ENCODE results near the gene EYA2.
A peak's percentile ranks its signal among the peaks of the same experiment; 100 is the strongest.
"Not testable (repeated sequence)": the region's sequence is repeated elsewhere in the genome, so short reads cannot be mapped to it uniquely, and the experiment has no call there.

Gene EYA2

DNA sequence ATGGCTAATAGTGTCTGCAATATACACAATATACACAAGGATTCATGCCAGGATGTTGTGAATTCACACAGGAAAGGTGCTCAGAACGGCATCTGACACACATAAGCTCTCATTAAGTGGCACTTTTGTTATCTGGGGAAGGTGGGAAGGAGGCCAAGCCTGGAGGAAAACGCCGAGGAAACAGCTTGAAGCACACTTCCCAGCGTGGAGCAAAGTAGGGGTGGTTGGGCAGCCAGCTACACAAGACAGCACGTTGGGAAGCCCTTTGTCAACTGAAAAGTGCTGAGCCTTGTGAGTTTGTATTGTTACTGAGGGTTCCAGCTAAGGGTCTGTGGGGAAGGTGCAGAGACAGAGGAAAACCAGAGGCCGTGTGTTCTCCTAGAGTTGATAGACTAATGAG, 280.9 kb downstream of the EYA2 start:
- DNase-seq (ENCODE audit: low spot score) = no peak

DNA sequence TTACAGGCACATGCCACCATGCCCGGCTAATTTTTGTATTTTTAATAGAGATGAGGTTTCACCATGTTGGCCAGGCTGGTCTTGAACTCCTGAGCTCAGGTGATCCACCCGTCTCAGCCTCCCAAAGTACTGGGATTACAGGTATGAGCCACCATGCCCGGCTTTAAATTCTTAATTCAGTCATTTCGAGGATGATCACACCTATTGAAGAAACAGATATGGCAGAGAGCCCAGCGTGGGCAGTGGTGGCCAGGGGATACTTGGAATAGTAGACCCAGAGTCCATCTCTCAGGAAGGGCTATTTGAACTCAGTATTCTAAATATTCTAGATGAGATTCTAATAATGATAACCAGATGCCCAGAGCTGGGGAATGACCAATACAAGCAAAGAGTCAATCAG, 281.6 kb downstream of the EYA2 start:
- not testable (repeated sequence) for DNase-seq (ENCODE audit: low spot score)

DNA sequence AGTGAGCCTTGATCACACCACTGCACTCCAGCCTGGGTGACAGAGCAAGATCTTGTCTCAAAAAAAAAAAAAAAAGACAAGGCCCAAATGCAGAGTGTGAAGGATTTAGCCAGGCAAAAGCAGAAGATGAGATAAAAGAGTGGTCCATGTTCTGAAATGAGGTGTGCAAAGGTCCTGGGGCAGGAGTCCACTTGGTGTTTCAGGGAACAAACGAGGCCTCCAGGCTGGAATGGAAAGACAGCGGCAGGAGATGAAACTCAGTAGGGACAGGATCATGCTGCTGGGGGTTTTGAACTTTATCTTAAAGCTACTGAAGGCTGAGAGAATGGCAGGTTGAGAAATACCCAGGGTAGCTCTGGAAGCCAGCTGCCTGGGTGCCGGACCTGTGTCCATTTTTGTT, 283.6 kb downstream of the EYA2 start:
- no peak for DNase-seq (ENCODE audit: low spot score)

DNA sequence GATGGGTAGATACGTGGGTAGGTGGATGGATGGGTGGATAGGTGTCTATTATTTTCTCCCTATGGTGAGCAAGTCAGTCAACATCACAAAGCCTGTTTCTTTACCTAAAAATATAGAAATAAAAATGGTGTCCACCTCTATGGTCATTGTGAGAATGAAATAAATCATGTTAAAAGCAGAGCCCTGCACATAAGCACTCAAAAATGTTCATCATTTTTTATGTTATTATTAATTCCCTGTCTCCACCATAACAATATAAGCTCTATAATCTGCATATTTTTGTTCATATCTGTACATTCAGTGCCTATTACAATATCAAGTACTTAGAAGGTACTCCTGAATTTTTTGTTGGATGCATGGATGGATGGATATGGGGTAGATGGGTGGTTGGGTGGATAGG, 284.2 kb downstream of the EYA2 start:
- no peak for DNase-seq (ENCODE audit: low spot score)

DNA sequence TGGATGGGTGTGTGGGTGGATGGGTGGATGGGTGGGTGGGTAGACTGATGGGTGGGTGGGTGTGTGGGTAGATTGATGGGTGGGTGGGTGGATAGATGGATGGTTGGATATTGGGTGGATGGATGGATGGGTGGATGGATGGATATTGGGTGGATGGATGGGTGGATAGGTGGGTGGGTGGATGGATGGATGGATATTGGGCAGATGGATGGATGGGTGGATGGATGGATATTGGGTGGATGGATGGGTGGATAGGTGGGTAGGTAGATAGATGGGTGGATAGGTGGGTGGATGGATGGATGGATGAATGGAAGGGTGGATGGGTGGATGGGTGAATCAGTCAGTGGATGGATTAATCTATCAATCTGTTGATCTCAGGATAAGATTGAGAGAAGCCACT, 284.6 kb downstream of the EYA2 start:
- no peak for DNase-seq (ENCODE audit: low spot score)

DNA sequence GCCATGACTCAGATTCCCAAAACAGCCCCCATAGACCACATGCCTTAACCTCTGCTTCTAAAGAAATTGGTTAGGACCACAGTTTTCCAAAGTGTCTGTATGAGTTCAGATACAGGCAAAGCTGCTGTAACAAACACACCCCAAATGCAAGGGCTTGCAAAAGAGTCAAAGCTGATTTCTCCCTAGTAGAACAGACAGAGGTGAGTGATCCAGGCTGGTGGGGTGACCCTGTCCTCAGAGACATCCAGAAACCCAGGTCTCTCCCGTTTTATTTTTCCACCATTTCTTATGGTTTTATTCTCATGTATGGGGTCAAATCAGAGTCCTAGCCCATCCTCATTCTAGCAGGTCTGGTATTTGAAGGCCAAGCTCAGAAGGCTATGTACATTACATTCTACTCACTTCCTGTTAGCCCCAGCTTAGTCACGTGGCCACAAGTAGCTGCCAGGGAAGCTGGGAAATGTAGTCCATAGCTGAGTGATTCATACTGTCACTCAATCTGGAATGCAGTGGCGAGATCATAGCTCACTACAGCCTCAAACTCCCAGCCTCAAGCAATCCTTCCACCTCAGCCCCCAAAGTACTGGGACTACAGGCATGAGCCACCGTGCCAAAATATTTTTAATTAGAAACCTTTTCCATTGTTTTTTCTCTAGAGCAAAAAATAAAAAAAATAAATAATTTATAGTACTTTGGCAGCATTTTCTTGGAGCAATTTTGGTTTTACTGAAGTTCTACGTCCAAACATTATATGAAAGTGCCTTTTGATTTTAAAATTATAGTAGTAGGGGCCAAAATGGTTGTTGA, 286.6 kb downstream of the EYA2 start:
- DNase-seq (ENCODE audit: low spot score) = peak; percentile 94

DNA sequence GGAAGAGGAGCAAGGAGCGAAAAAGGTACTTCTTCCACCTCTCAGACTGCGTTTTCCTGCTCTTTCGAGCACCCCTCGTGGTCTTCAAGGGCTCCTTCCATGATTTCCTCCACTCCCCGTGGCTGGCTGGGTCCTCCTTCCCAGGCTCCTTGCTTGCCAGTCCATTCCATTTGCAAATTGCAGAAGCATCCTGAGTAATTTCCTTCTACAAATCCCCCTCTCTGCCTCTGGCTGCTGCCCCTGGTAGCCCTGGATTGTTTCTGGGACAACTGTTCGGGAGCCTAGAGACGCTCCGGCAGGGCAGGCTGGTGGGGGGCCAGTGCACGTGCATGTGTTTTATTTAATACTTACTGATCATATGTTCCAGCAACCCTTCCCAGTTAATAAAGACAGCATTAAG, 288.7 kb downstream of the EYA2 start:
- no peak for DNase-seq (ENCODE audit: low spot score)

DNA sequence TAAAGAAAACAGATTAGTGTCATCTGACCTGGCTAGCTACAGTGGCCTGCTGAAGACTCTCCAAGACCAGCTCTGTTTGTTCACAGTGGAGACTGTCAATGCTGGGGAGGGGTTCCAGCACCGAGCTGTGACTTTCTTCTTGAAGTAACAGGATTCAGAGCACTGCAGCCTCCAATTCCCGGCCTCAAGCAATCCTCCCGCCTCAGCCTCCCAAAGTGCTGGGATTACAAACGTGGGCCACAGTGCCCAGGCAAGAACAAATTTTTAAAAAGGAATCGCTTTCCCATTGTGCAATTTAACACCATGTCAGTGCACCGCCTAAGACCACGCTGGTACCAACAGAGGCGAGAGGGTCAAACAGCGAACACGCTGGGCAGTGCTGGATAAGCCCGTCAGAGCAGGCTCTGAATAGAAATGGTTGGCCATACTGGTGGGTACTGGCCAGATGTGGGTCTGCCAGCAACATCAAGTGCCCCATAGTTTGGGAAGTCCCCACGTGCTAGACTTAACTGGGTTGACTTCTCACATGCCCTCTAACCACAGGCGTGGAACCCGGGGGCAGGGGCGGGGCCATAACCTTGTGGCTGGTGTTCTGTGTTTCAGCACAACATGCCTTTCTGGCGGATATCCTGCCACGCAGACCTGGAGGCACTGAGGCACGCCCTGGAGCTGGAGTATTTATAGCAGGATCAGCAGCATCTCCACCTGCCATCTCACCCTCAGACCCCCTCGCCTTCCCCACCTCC, 293.0 kb downstream of the EYA2 start:
- DNase-seq (ENCODE audit: low spot score) = no peak

DNA sequence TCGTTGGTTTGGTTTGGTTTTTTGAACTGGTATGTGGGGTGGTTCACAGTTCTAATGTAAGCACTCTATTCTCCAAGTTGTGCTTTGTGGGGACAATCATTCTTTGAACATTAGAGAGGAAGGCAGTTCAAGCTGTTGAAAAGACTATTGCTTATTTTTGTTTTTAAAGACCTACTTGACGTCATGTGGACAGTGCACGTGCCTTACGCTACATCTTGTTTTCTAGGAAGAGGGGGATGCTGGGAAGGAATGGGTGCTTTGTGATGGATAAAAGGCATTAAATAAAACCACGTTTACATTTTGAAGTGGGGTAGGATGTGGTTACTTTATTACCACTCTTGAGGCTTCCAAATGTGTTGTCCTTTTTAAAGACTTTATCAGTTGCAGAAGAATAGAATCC, 293.9 kb downstream of the EYA2 start:
- no peak for DNase-seq (ENCODE audit: low spot score)

DNA sequence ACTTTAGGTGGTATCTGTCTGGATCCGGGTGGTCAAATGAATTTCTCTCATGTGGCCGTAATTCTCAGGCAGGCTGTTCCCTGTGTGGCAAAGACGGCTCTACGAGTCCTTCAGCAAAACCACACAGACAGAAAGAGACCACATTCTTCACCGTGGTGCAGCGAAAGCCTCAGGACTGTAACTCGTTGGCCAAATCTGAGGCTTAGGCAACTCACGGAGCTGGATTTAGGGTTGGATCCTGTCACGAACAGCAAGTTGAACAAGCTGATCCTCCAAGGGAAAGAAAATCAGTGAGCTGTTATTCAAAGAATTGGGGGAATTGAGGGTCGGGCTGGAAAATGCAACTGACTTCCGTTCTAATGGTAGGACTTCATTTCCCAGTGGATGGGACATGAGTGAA, 294.4 kb downstream of the EYA2 start:
- no peak for DNase-seq (ENCODE audit: low spot score)

DNA sequence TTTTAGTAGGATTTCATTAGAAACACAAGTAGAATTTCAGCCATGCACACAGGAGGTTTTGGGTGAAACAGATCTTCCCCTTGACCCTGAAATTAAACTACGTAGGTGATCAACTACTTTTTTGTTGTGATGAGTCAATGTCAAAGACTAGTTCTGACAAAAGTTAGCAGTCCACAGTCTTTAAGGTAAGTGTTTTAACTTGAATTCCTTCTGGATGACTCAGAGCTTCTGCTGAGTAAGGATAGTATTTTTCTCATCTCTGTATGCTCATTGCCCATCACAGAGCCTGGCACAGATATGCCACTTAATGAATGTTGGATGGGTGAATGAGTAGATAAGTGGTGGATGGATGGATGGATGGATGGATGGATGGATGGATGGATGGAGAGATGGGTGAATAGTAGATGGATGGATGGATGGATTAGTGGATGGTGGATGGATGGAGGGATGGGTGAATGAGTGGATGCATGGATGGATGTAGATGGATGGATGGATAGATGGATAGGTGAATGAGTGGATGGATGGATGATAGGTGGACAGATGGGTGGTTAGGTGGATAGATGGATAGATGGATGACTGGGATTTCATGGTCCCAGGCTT, 296.5 kb downstream of the EYA2 start:
- DNase-seq (ENCODE audit: low spot score) = peak; percentile 49

DNA sequence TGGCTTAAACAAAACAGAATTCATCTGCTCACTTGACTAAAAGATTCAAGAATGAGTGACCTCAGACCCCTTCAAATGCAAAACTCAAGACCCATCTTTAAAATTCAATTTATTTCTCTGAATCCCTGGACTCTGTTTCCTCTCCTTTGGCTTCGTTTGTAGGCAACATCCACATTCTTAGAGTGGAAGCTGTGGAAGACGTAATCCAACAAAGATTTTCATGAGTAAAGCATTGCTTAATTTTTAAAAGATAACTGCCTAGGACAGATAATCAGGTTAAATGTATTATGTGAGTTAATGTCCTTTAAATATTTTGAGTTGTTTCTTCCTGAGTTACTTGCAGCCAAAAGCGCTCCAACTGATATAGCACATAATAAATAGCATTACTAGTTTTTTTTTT, 297.3 kb downstream of the EYA2 start:
- no peak for DNase-seq (ENCODE audit: low spot score)

DNA sequence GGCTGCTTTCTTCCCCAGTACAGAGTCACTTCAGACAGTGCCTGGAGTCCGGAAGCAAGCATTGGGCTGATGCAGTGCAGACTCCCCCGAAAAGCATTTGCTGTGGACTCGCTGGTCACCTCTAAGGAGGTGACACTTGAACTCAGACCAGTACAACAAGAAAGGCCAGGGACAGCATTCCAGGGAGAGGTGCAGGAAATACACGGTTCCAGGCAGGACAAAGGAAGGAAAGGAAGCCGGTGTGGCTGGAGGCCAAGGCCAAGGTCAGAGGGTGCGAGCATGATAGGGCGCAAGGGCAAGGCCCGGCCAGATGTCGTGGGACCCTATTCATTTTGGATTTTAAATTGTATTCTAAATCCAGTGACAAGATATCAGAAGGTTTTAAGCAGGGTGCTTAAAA, 300.9 kb downstream of the EYA2 start:
- no peak for DNase-seq (ENCODE audit: low spot score)

DNA sequence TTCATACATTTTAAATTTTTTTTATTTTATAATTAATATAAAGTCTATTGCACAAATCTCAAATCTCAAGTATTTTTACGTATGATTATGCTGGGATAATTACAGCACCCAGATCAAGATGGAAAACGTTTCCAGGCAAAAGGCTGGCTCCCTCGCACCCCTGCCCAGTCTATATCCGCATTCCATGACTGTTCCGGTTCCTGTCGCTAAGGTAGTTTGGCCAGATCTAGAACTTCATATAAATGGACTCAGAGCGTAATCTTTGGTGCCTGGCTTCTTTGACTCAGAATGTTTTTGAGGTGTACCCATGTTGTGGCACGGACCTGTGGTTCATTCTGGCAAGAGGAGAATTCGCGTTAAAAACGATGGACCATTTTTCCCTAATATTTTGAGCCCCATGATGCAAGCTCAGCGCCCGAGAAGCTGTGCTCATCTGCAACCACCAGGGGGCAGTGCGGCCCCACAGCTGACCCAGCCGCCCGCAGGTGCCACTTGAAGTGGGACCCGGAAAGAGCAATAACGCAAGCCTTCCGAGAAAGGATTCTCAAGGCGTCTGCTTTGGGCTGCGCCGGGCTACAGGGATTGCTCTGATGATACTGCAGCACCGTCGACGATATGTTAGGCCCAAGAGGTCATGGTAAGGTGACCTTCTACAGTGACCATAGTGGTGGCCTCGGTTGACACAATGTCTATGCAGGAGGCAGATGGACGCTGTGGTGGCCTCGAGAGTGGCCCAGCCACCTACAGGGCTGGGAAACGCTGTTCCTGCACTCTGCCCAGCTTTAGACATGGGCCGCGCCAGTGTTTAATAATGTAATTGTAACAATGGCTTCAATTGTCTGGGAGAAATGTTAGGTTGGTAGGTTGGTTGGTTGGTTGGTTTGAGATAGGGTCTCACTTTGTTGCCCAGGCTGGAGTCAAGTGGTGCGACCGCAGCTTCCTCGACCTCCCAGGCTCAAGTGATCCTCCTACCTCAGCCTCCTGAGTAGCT, 301.7 kb downstream of the EYA2 start:
- peak; percentile 72 for DNase-seq (ENCODE audit: low spot score)

DNA sequence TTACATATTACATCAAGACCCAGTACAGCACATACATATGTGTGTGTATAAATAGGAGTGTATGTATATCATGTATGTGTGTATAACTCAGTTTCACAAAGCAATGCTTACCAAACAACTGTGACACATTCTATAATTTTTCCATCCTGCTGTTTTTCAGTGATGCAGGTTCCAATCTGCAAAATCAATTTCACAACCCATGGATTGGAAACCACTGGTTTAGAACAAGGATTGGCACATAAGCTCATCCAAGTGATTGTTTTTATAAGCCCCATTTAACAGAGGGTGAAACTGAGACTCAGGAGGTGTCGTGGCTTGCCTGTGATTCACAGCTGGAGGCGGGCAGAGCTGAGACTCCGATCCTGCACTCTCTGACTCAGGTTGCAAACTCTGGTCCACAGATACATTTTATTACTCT, 303.6 kb downstream of the EYA2 start:
- no peak for DNase-seq (ENCODE audit: low spot score)

DNA sequence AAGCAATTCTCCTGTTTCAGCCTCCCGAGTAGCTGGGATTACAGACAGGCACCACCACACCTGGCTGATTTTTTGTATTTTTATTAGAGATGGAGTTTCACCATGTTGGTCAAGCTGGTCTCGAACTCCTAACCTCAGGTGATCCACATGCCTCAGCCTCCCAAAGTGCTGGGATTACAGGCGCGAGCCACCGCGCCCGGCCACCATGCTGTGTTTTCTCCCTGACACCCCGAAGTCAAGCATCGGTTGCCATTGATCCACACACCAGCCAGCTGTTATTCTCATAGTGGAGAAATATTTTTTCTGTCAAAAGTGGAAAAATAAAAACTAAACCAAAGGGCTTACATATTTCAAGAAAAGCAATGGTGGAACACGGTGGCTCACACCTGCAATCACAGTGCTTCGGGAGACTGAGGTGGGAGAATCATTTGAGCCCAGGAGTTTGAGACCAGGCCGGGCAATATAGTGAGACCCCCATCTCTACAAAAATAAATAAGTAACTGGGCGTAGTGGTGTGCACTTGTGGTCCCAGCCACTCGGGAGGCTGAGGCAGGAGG, 304.4 kb downstream of the EYA2 start:
- no peak for DNase-seq (ENCODE audit: low spot score)

DNA sequence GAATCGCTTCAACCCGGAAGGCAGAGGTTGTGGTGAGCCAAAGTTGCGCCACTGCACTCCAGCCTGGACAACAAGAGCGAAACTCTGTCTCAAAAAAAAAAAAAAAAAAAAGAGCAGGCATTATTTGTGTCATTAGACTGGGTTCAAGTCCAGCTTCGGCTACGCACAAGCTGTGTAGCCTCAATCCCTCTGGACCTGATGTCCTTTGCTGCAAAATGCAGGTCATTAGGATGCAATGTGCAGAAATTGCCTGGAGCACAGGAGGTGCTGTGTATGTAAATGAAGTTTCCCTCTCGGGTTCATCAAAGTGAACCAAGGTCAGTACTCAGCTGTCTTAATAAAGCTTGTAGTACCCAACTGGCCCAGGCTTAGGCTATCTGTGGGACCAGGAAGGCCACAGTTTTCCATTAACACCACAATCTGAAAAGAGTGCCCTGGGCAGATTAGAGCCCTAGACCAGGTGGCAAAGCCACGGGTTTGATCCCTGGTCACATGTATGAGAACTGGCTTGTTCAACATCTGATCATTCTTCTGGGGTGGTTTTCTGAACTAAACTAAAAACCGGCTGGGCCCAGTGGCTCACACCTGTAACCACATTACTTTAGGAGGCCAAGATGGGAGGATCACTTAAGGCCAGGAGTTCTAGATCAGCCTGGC, 306.6 kb downstream of the EYA2 start:
- no peak for DNase-seq (ENCODE audit: low spot score)

DNA sequence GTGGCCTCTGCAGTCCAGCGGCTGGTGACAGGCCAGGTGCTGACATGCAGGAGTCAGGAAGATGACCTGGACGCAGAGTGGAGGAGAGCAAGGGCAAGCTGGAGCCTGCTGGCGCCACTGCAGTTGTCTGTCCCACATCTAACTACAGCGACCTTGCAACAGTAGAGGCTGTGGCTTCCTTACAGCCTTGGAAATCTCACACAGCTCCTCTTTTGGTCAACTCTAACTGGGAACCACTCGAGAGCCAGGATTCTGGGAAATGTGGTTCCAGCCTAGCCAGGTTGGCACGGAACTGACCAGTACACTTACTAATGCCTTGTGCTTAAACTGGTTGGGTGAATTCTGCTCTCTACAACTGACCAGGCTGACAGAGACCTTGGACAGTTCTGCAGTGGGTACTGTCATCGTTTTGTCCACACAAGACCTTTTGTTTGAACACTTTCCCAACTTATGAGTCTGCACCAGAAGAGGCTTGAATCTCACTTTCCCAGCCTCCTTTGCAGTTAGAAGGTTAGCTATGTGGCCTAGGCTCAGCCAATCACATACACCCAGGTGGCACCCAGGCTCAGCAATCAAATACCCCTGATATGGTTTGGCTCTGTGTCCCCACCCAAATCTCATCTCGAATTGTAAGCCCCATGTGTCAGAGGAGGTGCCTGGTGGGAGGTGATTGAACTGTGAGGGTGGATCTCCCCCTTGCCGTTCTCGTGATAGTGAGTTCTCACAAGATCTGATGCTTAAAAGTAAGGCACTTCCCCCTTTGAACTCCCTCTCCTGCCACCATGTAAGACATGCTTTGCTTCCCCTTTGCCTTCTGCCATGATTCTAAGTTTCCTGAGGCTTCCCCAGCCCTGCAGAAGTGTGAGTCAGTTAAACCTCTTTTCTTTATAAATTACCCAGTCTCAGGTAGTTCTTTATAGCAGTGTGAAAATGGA, 308.4 kb downstream of the EYA2 start:
- no peak for DNase-seq (ENCODE audit: low spot score)

DNA sequence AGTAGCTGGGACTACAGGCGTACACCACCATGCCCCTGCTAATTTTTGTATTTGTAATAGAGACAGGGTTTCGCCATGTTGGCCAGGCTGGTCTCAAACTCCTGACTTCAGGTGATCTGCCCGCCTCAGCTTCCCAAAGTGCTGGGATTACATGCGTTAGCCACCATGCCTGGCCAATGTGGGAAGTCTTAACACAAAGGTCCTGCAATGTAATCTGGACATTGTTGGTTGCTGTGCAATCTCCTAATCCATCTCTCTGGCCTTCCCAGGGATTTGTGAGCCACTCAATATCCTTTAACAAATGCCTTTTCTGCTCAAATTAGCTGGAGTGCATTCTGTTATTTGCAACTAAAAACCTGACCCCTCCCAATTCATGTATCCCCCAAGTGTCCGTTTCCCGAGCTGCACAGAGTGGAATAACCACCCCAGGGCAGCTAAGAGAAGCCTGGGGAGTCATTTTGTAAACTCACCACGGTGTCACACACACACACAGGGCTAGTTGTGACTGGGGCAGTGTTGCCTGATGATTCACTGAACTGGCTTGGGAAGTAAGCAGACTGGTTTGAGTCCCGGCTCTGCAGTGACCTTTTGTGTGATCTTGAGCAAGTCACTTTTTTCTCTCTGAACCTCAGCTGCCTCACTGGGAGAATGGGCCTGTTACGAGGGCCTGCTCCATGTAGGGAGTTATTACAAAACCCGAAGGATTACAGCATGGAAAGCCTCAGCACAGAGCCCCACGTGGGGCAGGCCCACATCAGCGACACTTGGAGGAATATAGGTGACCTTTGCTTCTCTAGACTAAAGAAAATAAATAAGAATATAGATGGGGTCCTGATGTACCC, 309.6 kb downstream of the EYA2 start:
- DNase-seq (ENCODE audit: low spot score) = no peak

All from COLO829 (cell line).